ENCODE data around the gene CXCR1. TPM values are rescaled to one million over a fixed set of nuclear protein-coding genes. Genes with fewer than 3 reads are reported as not detected.
A peak's percentile ranks its signal among the peaks of the same experiment; 100 is the strongest.
"Not testable (repeated sequence)": the region's sequence is repeated elsewhere in the genome, so short reads cannot be mapped to it uniquely, and the experiment has no call there.

Gene CXCR1
- total and polyA plus RNA-seq, 12 donors, result 0.07 to 0.68 (median 0.17) TPM; not detected in 3

- Histone ChIP-seq H3K36me3 (replicated peaks in 1 of 2) (no peaks in the 10 kb centered on the region), H3K27me3 (no peaks in the 10 kb centered on the region), H3K27ac (no peak overlapping the region), H3K9me3 (replicated peaks in 1 of 3) (no peaks in the 10 kb centered on the region), H3K4me3 (no peak overlapping the region), H3K4me1 (replicated peaks in 1 of 2) (no peaks in the 10 kb centered on the region)
- intact Hi-C loops (cut with DNase I), result no loop called here
- WGBS, 4 donors, result 90 to 97% (median 93%) methylated on average over 4 of the region's 4 CpGs
- no peak for DNase-seq
- TF ChIP-seq CTCF (IDR thresholded peaks at IDR 0.05) (no peak), POLR2A (IDR thresholded peaks at IDR 0.05) (no peak)
Observed at GRCh38 chr2:218179782-218180181, 13.0 kb upstream of the CXCR1 start.

- WGBS, 4 donors, result 73 to 80% (median 80%) methylated on average over 2 of the region's 2 CpGs
- Histone ChIP-seq H3K27ac (no peak overlapping the region), H3K36me3 (replicated peaks in 1 of 2) (no peaks in the 10 kb centered on the region), H3K9me3 (replicated peaks in 1 of 3) (no peaks in the 10 kb centered on the region), H3K4me3 (no peak overlapping the region), H3K4me1 (replicated peaks in 1 of 2) (no peaks in the 10 kb centered on the region), H3K27me3 (no peaks in the 10 kb centered on the region)
- TF ChIP-seq CTCF (IDR thresholded peaks at IDR 0.05) (no peak), POLR2A (IDR thresholded peaks at IDR 0.05) (no peak)
- intact Hi-C loops (cut with DNase I), result no loop called here
- DNase-seq, result no peak
Observed at GRCh38 chr2:218172845-218173244, 6.1 kb upstream of the CXCR1 start.

- H3K9me3 ChIP-seq (replicated peaks in 1 of 3); H3K4me3 ChIP-seq; H3K36me3 ChIP-seq (replicated peaks in 1 of 2); H3K4me1 ChIP-seq (replicated peaks in 1 of 2); H3K27me3 ChIP-seq; H3K27ac ChIP-seq; DNase-seq; intact Hi-C loops (cut with DNase I): not testable (repeated sequence)
- 83 to 98% (median 89%) methylated on average over 3 of the region's 3 CpGs for WGBS, 4 donors
Observed at GRCh38 chr2:218171744-218172143, 5.0 kb upstream of the CXCR1 start.

- intact Hi-C loops (cut with DNase I), result no loop called here
- Histone ChIP-seq H3K27me3 (peaks cover 8% of the 10 kb centered on the region), H3K4me1 (replicated peaks in 1 of 2) (no peaks in the 10 kb centered on the region), H3K27ac (no peak overlapping the region), H3K9me3 (replicated peaks in 1 of 3) (no peaks in the 10 kb centered on the region), H3K36me3 (replicated peaks in 1 of 2) (no peaks in the 10 kb centered on the region), H3K4me3 (no peak overlapping the region)
- 55 to 65% (median 64%) methylated on average over 5 of the region's 5 CpGs for WGBS, 4 donors
- DNase-seq, result peak in 2 of 7 donors; percentile 23 to 26
- TF ChIP-seq CTCF (IDR thresholded peaks at IDR 0.05) (no peak), POLR2A (IDR thresholded peaks at IDR 0.05) (no peak)
Observed at GRCh38 chr2:218169757-218170546, 3.2 kb upstream of the CXCR1 start.

Measured in adrenal gland (tissue), 12 donors.